Measurements from ENCODE around the gene GRM8.

Gene GRM8

GRCh38 chr7:126541406-126541805 is 711.3 kb downstream of the GRM8 start:
- Histone ChIP-seq H3K9me3 (replicated peaks; ENCODE audit: insufficient read depth, low read length) (no peaks in the 10 kb centered on the region), H3K27me3 (replicated peaks; ENCODE audit: insufficient read depth, low read length) (no peaks in the 10 kb centered on the region), H3K9ac (ENCODE audit: low read length) (no peak overlapping the region), H3K9me2 (replicated peaks; ENCODE audit: insufficient read depth, low read length) (no peaks in the 10 kb centered on the region; the same call in 1 of the 2 replicates), H3K4me2 (ENCODE audit: low read depth, low read length) (no peak overlapping the region), H3K79me2 (ENCODE audit: low read length) (no peaks in the 10 kb centered on the region), H3K27ac (ENCODE audit: low read length) (no peak overlapping the region), H3K4me3 (ENCODE audit: low read length) (no peak overlapping the region), H2AFZ (ENCODE audit: low read length) (no peak overlapping the region), H3K4me1 (ENCODE audit: low read length) (no peaks in the 10 kb centered on the region), H3F3A (ENCODE audit: insufficient read depth, low read length) (no peaks in the 10 kb centered on the region), H3K36me3 (replicated peaks; ENCODE audit: insufficient read depth, low read length) (no peaks in the 10 kb centered on the region), H4K20me1 (ENCODE audit: insufficient read depth, low read length) (no peaks in the 10 kb centered on the region)
- no peak for DNase-seq
- TF ChIP-seq EZH2 (optimal IDR thresholded peaks at IDR 0.05; ENCODE audit: low read depth, low read length) = no peak
- no peak for TF ChIP-seq EZH2phosphoT487 (IDR thresholded peaks at IDR 0.05; ENCODE audit: low read length)
- TF ChIP-seq CTCF (IDR thresholded peaks at IDR 0.05; ENCODE audit: low read length) = no peak

DNA sequence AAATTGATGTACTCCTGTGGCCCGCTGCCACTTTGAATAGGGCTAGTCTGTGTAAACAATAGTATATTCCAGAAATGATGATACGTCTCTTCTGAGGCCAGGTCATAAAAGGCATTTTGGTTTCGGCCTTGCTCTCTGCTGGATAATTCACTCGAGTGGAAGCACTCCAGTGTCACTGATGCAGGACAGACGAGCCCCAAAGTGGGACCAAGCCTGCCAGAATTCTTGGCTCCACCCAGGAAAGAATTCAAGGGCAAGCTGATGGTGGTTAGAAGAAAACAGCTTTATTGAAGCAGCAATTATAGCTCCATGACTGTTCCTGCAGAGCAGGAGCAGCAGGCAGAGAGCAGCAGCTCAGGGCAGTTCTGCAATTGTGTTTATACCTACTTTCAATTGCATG is 717.6 kb downstream of the GRM8 start:
- H3F3A ChIP-seq (ENCODE audit: insufficient read depth, low read length) = no peaks in the 10 kb centered on the region
- no peak for DNase-seq

GRCh38 chr7:126533715-126534114 is 719.0 kb downstream of the GRM8 start:
- H2AFZ ChIP-seq (ENCODE audit: low read length) = no peak overlapping the region
- H3K4me3 ChIP-seq (ENCODE audit: low read length) = no peak overlapping the region
- H3K4me1 ChIP-seq (ENCODE audit: low read length) = no peaks in the 10 kb centered on the region
- no peaks in the 10 kb centered on the region for H4K20me1 ChIP-seq (ENCODE audit: insufficient read depth, low read length)
- H3K79me2 ChIP-seq (ENCODE audit: low read length) = no peaks in the 10 kb centered on the region
- H3K4me2 ChIP-seq (ENCODE audit: low read depth, low read length) = no peak overlapping the region
- H3K27ac ChIP-seq (ENCODE audit: low read length) = no peak overlapping the region
- no peaks in the 10 kb centered on the region for H3K27me3 ChIP-seq (replicated peaks; ENCODE audit: insufficient read depth, low read length)
- H3K9me3 ChIP-seq (replicated peaks; ENCODE audit: insufficient read depth, low read length) = no peaks in the 10 kb centered on the region
- no peak overlapping the region for H3K9ac ChIP-seq (ENCODE audit: low read length)
- TF ChIP-seq EZH2phosphoT487 (IDR thresholded peaks at IDR 0.05; ENCODE audit: low read length) = no peak
- TF ChIP-seq EZH2 (optimal IDR thresholded peaks at IDR 0.05; ENCODE audit: low read depth, low read length) = no peak
- TF ChIP-seq CTCF (IDR thresholded peaks at IDR 0.05; ENCODE audit: low read length) = no peak
- H3K36me3 ChIP-seq (replicated peaks; ENCODE audit: insufficient read depth, low read length) = no peaks in the 10 kb centered on the region
- no peak for DNase-seq
- no peaks in the 10 kb centered on the region for H3F3A ChIP-seq (ENCODE audit: insufficient read depth, low read length)
- H3K9me2 ChIP-seq (replicated peaks; ENCODE audit: insufficient read depth, low read length) = no peaks in the 10 kb centered on the region; the same call in 1 of the 2 replicates

More for the DNA sequence above, 717.6 kb downstream of the GRM8 start:
- H3K36me3 ChIP-seq (replicated peaks; ENCODE audit: insufficient read depth, low read length) = no peaks in the 10 kb centered on the region
- no peaks in the 10 kb centered on the region for H3K4me1 ChIP-seq (ENCODE audit: low read length)
- H3K9me2 ChIP-seq (replicated peaks; ENCODE audit: insufficient read depth, low read length) = no peaks in the 10 kb centered on the region; the same call in 1 of the 2 replicates
- H3K4me3 ChIP-seq (ENCODE audit: low read length) = no peak overlapping the region
- H3K9ac ChIP-seq (ENCODE audit: low read length) = no peak overlapping the region
- no peak overlapping the region for H3K27ac ChIP-seq (ENCODE audit: low read length)
- H3K4me2 ChIP-seq (ENCODE audit: low read depth, low read length) = no peak overlapping the region
- no peaks in the 10 kb centered on the region for H3K79me2 ChIP-seq (ENCODE audit: low read length)
- H3K27me3 ChIP-seq (replicated peaks; ENCODE audit: insufficient read depth, low read length) = no peaks in the 10 kb centered on the region
- no peak overlapping the region for H2AFZ ChIP-seq (ENCODE audit: low read length)
- no peaks in the 10 kb centered on the region for H3K9me3 ChIP-seq (replicated peaks; ENCODE audit: insufficient read depth, low read length)
- no peak for TF ChIP-seq EZH2phosphoT487 (IDR thresholded peaks at IDR 0.05; ENCODE audit: low read length)
- TF ChIP-seq CTCF (IDR thresholded peaks at IDR 0.05; ENCODE audit: low read length) = no peak
- no peak for TF ChIP-seq EZH2 (optimal IDR thresholded peaks at IDR 0.05; ENCODE audit: low read depth, low read length)
- H4K20me1 ChIP-seq (ENCODE audit: insufficient read depth, low read length) = no peaks in the 10 kb centered on the region
